Spleen (tissue), 7 donors: ENCODE data around the gene EP400.

ENCODE experiments used
- POLR2A ChIP-seq, 3 donors: fragments of 450-650 bp; IDR thresholded peaks; one replicate each; pipeline ENCODE4 v1.5.1; 2017; ENCODE audit warnings: antibody characterized with exemption in 3 of 3, mild to moderate bottlenecking in 1 of 3
- POLR2AphosphoS5 ChIP-seq, 3 donors: sonication (generic); formaldehyde crosslinking; IDR thresholded peaks; one replicate each; pipeline ENCODE4 v1.5.1; 2017; ENCODE audit warnings: antibody characterized with exemption in 3 of 3
- TF ChIP-seq, protein P1 (sequence below), 11 experiments: fragments of 200-600 bp in 7 of 11; fragments of 450-650 bp in 4 of 11; sonication (generic) in 4 of 11; IDR thresholded peaks in 8 of 11; conservative IDR thresholded peaks in 3 of 11; 1 replicate in 7 of 11; 2 replicates in 4 of 11; pipeline versions ENCODE4 v1.4.0 to v1.8.0; 2016 to 2021; ENCODE audit warnings: antibody characterized with exemption in 11 of 11, inconsistent platforms in 4 of 11, mild to moderate bottlenecking in 1 of 11
- donor health status: DM: no; HTN: no; CAD: no; lungs with moderate emphysema.
- donor health status: DM: no; HTN: no; CAD: no.
- donor health status: DM: no; HTN: no; CAD: no.

DNA sequence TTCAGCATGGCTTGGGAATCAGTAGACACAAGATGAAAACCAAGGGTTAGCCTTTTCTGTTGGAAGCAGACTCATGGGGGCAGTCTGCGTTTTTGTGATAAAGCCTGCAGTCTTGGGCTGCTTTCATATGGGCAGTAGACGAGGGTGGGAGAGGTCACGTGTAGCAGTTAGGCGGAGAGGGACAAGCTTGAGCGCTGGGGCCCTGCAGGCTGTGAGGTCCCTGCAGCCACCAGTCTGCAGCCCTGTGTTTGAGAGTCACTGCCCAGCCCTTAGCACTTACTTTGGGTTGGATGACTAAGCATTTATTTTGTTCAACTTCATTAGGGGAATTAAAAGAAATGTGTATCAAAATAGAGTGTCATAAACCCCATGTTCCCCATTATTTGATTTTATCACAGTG, 37.2 kb downstream of the EP400 start:
- TF ChIP-seq, protein P1, sequence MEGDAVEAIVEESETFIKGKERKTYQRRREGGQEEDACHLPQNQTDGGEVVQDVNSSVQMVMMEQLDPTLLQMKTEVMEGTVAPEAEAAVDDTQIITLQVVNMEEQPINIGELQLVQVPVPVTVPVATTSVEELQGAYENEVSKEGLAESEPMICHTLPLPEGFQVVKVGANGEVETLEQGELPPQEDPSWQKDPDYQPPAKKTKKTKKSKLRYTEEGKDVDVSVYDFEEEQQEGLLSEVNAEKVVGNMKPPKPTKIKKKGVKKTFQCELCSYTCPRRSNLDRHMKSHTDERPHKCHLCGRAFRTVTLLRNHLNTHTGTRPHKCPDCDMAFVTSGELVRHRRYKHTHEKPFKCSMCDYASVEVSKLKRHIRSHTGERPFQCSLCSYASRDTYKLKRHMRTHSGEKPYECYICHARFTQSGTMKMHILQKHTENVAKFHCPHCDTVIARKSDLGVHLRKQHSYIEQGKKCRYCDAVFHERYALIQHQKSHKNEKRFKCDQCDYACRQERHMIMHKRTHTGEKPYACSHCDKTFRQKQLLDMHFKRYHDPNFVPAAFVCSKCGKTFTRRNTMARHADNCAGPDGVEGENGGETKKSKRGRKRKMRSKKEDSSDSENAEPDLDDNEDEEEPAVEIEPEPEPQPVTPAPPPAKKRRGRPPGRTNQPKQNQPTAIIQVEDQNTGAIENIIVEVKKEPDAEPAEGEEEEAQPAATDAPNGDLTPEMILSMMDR (IDR thresholded peaks at IDR 0.05 in 8 of 11, conservative IDR thresholded peaks at IDR 0.05 in 3 of 11), result no peak
- TF ChIP-seq POLR2AphosphoS5 (IDR thresholded peaks at IDR 0.05) (no peak), POLR2A (IDR thresholded peaks at IDR 0.05) (no peak)
